Panc1 (cell line): ENCODE measurements around the gene PROZ. TPM values are rescaled to one million over a fixed set of nuclear protein-coding genes. Genes with fewer than 3 reads are reported as not detected.

Experiments used
- ATAC-seq: fragments of 200-7000 bp; cut with Tn5 transposase; 2 replicates; pipeline ENCODE4 v1.9.1; 2020; ENCODE audit warnings: mild to moderate bottlenecking, moderate library complexity
- BruUV-seq: library from RNA; stranded (reverse); fragments of 400-500 nt; replicated peaks from 2 replicates; lab custom pipeline; 2021; lab: Mats Ljungman, UMichigan
- CTCF ChIA-PET: fragments of 300-600 bp; sonication (Branson Sonifier 250); formaldehyde crosslinking; loops from one replicate; lab custom pipeline; 2022; ENCODE audit warnings: antibody characterized with exemption; lab: Charles Lee
- POLR2A ChIA-PET: fragments of 300-600 bp; sonication (Branson Sonifier 250); formaldehyde crosslinking; loops from one replicate; lab custom pipeline; 2022; ENCODE audit warnings: antibody characterized with exemption; lab: Charles Lee
- DNase-seq: peaks from one replicate; pipeline ENCODE4 v3.0.0-alpha.2; 2010; ENCODE audit warnings: low read depth, low spot score
- H3K27ac ChIP-seq: 2 replicates; pipeline ENCODE4 v1.5.1; 2011; ENCODE audit warnings: mild to moderate bottlenecking, low read length, inconsistent platforms
- H3K27me3 ChIP-seq: fragments of 200-500 bp; sonication (Bioruptor generic); 2 replicates; pipeline ENCODE4 v1.6.0; 2014; ENCODE audit warnings: low read length, inconsistent platforms; ENCODE audit not compliant: control insufficient read depth, insufficient read depth
- H3K36me3 ChIP-seq: fragments of 200-500 bp; sonication (Bioruptor generic); 2 replicates; pipeline ENCODE4 v1.5.1; 2014; ENCODE audit warnings: inconsistent platforms, mild to moderate bottlenecking, low read length, moderate library complexity; ENCODE audit not compliant: control insufficient read depth, insufficient read depth
- H3K4me1 ChIP-seq: 2 replicates; pipeline ENCODE4 v1.5.1; 2011; ENCODE audit warnings: inconsistent platforms, mild to moderate bottlenecking, low read length, moderate library complexity; ENCODE audit not compliant: control insufficient read depth, insufficient read depth
- H3K4me3 ChIP-seq, 2 experiments: 2 replicates each; pipeline ENCODE4 v1.5.1; 2011 to 2012; ENCODE audit warnings: low read depth in 2 of 2, low read length in 2 of 2, mild to moderate bottlenecking in 2 of 2, inconsistent platforms in 1 of 2, moderate library complexity in 1 of 2
- H3K9me3 ChIP-seq: fragments of 200-500 bp; sonication (Bioruptor generic); 2 replicates; pipeline ENCODE4 v1.5.1; 2014; ENCODE audit warnings: low read depth, mild to moderate bottlenecking, inconsistent platforms, low read length, moderate library complexity; ENCODE audit not compliant: control insufficient read depth, insufficient read depth
- POLR2AphosphoS5 ChIP-seq: IDR thresholded peaks from 2 replicates; pipeline ENCODE4 v1.6.1; 2012; ENCODE audit warnings: mild to moderate bottlenecking, low read depth, low read length, moderate library complexity
- SIN3A ChIP-seq: IDR thresholded peaks from 2 replicates; pipeline ENCODE4 v1.6.1; 2012; ENCODE audit warnings: low read depth, mild to moderate bottlenecking, low read length, moderate library complexity, borderline replicate concordance; ENCODE audit not compliant: insufficient read depth
- TCF7L2 ChIP-seq: IDR thresholded peaks from 2 replicates; pipeline ENCODE4 v1.6.1; 2011; ENCODE audit warnings: mild to moderate bottlenecking, low read depth, low read length, inconsistent platforms
- in situ Hi-C: cut with HindIII; loops from 2 replicates; pipeline ENCODE4 v1.10.0; 2016; ENCODE audit warnings: low sequenced_read_pairs, low pct_unique_long_range_greater_than_20kb
- intact Hi-C: fragments of 100-400 bp; cut with micrococcal nuclease; formaldehyde crosslinking; loops from one replicate; pipeline ENCODE4 v1.10.0; 2022; ENCODE audit not compliant: unreplicated experiment
- total RNA-seq: library from RNA; stranded (reverse); gene quantifications from one replicate; pipeline ENCODE4 v1.2.1, GENCODE V29; 2021; ENCODE audit not compliant: unreplicated experiment
- TF ChIP-seq, protein P1 (sequence below): fragments of 450-650 bp; IDR thresholded peaks from 2 replicates; pipeline ENCODE4 v1.5.1; 2017; ENCODE audit warnings: mild to moderate bottlenecking
- TF ChIP-seq, protein P2 (sequence below), 2 experiments: IDR thresholded peaks; 2 replicates each; pipeline ENCODE4 v1.6.1; 2011 to 2012; ENCODE audit warnings: low read depth in 2 of 2, control low read depth in 1 of 2, low read length in 1 of 2, mild to moderate bottlenecking in 1 of 2, moderate library complexity in 1 of 2; ENCODE audit not compliant: insufficient read depth in 1 of 2

Gene PROZ
- total RNA-seq, 1 experiment from 2014 or later: not detected

DNA sequence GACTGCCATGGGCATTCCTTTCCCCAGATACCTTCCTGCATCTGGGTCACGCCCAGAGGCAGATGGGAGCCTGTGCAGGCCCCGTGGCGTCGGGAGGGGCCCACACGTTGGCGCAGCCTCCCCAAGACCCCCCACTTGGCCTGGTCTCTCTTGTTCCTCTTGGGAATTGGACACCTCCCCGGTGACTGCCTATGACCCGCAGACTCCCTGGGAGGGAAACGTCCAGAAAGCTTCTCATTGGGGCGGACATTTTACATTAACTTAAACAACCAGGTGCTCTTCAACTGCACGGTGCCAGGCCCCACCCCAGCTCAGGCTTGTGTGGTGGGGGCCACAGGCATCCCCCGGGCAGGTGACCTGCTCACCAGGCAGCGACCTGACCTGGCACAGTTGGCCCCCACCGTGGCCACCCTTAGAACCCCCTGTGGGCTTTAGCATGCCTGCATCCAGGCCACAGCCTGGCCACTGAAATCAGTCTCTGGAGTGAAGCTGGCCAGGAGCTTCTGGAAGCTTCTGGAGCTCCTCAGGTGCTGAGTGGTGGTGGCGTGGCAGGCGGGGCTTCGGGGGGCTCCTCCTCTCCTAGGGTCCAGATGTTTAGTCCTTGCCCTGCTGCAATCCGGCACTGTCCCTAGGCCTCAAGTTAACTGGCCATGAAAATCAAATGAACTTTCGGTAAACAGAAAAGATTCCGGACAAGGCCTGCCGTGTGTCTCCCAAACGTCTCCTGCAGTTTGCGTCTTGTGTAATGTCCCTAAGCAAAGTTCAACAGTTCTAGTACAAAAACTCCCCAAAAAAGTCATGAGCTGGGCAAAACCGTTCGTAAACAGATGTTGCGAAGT, 8.5 kb upstream of the PROZ start:
- CTCF ChIA-PET: no interaction called here
- Histone ChIP-seq H3K4me1 (no peaks in the 10 kb centered on the region), H3K27ac (no peak overlapping the region), H3K4me3 (no peak overlapping the region), H3K9me3 (no peaks in the 10 kb centered on the region), H3K36me3 (no peaks in the 10 kb centered on the region), H3K27me3 (no peaks in the 10 kb centered on the region)
- intact Hi-C loops: no loop called here
- in situ Hi-C loops: no loop called here
- TF ChIP-seq, protein P1, sequence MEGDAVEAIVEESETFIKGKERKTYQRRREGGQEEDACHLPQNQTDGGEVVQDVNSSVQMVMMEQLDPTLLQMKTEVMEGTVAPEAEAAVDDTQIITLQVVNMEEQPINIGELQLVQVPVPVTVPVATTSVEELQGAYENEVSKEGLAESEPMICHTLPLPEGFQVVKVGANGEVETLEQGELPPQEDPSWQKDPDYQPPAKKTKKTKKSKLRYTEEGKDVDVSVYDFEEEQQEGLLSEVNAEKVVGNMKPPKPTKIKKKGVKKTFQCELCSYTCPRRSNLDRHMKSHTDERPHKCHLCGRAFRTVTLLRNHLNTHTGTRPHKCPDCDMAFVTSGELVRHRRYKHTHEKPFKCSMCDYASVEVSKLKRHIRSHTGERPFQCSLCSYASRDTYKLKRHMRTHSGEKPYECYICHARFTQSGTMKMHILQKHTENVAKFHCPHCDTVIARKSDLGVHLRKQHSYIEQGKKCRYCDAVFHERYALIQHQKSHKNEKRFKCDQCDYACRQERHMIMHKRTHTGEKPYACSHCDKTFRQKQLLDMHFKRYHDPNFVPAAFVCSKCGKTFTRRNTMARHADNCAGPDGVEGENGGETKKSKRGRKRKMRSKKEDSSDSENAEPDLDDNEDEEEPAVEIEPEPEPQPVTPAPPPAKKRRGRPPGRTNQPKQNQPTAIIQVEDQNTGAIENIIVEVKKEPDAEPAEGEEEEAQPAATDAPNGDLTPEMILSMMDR: no peak
- TF ChIP-seq SIN3A: no peak
- ATAC-seq: no peak
- no peak for DNase-seq
- POLR2A ChIA-PET: interaction anchor here (0.6 kb wide), 1 partner anchor 46 kb away, joined by 3 read pairs; no protein-coding TSS in a partner anchor
- BruUV-seq: no TSS peak

DNA sequence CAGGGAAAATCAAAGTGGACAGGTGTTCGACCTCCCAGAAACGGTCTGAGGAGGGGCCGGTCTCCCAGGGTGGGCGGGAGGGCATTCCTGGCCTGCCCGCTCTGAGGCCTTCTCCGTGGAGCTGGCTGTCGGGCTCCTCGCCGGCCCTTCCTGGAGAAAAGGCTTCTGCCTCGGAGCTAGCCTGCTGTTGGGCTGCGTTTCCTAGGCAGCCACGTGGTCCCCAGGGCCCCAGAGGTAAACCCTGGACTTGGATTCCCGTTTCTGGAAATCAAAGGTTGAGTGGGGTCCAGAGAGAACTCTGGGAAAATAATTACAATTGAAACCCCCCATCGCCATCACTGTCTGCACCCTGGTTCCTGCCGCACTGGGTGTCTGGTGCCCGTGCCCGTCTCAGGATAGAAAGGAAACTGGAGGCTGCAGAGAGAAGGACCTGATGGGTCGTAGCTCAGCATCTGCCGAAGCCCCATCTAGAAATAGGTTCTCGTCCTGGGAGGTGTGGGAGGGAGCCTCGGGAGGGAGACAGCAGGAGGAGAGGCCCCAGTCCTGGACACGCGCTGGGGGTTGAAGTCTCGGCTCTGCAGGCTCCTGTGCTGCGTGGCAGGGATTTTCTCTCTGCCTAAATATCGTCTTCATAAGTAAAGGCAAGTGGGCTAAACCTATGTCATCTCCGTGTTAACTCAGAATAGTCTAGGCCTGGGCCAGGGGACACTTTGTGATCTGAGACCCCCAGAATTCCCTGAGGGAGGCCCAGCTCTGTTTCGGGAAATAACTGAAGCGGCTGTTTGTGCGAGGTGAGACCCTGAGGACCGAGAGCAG, 7.7 kb upstream of the PROZ start:
- no peak for DNase-seq
- POLR2A ChIA-PET: no interaction called here
- intact Hi-C loops (no loop called here), in situ Hi-C loops (no loop called here)
- Histone ChIP-seq H3K9me3 (no peaks in the 10 kb centered on the region), H3K4me3 (no peak overlapping the region), H3K36me3 (no peaks in the 10 kb centered on the region), H3K27ac (no peak overlapping the region), H3K27me3 (no peaks in the 10 kb centered on the region), H3K4me1 (no peaks in the 10 kb centered on the region)
- ATAC-seq: no peak
- TF ChIP-seq POLR2AphosphoS5 (no peak), SIN3A (no peak), TCF7L2 (no peak)
- TF ChIP-seq, protein P2, sequence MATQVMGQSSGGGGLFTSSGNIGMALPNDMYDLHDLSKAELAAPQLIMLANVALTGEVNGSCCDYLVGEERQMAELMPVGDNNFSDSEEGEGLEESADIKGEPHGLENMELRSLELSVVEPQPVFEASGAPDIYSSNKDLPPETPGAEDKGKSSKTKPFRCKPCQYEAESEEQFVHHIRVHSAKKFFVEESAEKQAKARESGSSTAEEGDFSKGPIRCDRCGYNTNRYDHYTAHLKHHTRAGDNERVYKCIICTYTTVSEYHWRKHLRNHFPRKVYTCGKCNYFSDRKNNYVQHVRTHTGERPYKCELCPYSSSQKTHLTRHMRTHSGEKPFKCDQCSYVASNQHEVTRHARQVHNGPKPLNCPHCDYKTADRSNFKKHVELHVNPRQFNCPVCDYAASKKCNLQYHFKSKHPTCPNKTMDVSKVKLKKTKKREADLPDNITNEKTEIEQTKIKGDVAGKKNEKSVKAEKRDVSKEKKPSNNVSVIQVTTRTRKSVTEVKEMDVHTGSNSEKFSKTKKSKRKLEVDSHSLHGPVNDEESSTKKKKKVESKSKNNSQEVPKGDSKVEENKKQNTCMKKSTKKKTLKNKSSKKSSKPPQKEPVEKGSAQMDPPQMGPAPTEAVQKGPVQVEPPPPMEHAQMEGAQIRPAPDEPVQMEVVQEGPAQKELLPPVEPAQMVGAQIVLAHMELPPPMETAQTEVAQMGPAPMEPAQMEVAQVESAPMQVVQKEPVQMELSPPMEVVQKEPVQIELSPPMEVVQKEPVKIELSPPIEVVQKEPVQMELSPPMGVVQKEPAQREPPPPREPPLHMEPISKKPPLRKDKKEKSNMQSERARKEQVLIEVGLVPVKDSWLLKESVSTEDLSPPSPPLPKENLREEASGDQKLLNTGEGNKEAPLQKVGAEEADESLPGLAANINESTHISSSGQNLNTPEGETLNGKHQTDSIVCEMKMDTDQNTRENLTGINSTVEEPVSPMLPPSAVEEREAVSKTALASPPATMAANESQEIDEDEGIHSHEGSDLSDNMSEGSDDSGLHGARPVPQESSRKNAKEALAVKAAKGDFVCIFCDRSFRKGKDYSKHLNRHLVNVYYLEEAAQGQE (IDR thresholded peaks at IDR 0.05; ENCODE audit: insufficient read depth in 1 of 2, low read depth in 2 of 2, low read length in 1 of 2): no peak
- CTCF ChIA-PET: no interaction called here
- BruUV-seq: no TSS peak
